GOT3 (cell line): ENCODE measurements around the gene ANKRD12.

ENCODE experiments used
- DNase-seq: peaks from one replicate; lab custom pipeline; 2025; ENCODE audit warnings: mixed read lengths; lab: John Stamatoyannopoulos, UW

The ANKRD12 gene

DNA sequence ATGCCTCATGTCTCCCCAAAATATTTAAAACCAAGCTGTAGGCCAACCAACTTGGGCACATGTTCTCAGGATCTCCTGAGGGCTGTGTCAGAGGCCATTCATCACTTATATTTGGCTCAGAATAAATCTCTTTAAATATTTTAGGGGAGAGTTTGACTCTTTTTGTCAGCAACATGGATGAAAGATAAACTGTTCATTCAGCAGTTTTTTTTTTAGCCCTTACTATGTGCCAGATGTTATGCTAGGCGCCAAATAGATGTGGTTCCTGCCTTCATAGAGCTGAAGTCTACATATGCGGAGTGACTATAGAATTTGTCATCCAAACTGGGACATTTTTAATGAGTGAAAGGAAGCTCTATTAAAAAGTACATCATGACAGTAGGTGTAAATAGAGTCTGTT lies 155.5 kb downstream of the ANKRD12 start:
- DNase-seq = no peak

DNA sequence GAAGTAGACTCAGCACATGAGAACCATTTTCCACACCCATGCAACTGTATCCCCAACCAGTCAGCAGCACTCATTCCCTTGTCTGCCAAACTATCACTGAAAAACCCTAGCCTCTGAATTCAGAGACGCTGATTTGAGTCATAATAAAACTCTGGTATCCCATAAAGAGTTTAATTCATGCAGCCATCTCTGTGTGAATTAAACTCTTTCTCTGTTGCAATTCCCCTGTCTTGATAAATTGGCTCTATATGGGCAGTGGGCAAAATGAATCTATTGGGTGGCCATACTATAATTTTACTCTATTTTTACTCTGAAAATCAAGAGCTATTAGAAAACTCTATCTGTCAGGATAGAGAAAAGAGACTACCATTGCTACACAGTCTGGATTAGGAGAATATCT lies 157.4 kb downstream of the ANKRD12 start:
- no peak for DNase-seq

DNA sequence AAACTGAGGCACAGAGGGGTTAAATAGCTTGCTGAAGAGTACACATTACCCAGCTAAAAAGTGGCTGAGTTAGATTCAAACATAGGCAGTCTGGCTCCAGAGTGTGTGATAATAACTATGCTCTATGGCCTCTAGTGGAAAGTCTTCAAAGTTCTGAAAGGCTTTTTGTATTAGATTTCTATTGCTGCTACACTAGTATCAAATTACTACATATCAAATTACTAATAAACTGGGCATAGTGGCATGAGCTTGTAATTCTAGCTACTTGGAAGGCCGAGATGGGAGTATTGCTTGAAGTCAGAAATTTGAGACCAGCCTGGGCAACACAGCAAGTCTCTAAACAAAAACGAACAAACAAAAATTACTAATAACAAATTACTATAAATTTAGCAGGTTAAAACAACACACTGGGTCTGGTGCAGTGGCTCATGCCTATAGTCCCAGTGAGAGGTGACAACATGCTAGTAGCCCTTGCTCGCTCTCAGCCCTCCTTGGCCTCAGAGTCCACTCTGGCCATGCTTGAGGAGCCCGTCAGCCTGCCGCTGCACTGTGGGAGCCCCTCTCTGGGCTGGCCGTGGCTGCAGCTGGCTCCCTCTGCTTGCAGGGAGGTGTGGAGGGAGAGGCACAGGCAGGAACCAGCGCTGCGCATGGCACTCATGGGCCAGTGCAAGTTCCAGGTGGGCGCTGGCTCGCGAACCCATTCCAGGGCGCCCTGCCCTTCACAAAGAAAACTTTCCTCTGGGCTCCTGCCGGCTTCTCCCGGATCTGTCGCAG lies 159.8 kb downstream of the ANKRD12 start:
- no peak for DNase-seq

DNA sequence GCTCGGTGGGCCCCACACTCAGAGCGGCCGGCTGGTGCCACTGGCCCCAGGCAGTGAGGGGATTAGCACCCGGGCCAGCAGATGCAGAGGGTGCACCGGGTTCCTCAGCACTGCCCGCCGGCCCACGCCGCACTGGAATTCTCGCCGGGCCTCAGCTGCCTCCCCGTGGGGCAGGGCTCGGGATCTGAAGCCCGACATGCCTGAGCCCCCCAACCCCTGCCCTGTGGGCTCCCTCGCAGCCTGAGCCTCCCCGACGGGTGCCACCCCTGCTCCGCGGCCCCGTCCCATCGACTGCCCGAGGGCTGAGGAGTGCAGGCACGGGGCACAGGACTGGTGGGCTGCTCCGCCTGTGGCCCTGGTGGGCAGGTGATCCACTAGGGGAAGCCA lies 160.4 kb downstream of the ANKRD12 start:
- no peak for DNase-seq

DNA sequence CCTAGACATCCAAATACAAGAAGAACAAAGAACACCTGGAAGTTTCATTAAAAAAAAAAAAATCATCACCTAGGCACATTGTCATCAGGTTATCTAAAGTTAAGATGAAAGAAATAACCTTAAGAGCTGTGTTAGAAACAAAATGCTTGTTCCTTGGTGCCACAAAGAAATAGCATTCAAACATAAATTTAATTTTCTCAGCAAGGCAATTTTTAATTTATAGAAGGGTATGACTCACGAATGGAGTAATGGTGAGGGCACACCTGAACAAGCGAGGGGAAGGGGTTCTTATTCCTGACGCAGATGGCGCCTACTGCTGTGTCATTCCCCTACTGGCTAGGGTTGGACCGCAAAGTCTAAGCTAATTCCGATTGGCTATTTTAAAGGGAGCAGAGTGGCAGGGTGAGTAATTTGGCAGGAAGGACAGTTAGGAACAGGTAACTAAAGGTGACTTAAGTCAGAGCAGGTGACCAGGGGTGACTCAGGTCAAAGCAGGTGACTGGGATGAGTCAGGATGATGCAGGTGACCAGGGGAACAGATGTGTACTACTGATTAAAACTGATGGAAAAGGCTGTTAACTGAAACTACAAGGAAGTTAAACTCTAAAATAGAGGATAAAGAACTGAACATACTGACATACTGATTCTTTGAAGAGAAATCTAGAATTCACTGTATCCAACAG lies 167.9 kb downstream of the ANKRD12 start:
- DNase-seq = no peak

DNA sequence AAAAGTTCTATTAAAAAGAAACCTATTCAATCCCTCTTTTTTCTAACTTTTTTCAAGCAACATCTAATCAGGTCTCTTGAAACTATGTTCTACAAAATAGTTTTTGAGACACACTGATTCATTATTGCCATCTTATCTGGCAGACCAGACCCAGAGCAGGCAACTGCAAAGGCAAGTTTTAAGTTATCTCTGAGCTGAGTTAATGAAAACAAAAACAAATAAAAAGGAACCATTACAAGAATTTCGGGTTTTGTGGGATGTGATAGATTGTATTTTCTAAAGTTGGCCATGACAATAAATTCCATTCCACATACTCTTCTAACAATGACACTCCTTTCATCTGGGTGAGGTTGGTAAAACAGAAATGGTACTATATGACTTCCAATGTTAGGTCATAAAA lies 182.8 kb downstream of the ANKRD12 start:
- DNase-seq = no peak

DNA sequence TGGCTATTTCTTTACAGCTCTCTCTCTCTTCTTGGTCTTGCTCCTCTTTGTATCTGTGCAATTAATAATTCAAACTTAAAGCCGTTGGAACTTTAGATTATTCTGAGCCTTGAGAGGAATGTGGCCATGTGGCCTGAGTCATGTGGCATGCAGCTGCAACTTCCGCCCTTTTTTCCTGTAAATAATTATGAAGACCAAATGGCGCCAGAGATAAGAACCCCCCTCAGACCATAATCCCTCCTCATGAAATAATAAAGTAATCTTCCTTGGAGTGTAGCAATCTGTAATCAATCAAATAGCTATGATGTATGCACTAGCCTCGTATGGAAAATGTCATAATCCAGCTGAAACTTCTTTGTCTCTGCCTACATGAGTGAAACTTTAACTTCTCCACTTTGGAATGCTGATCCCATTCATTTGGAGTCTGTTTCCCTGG lies 184.5 kb downstream of the ANKRD12 start:
- DNase-seq = no peak

DNA sequence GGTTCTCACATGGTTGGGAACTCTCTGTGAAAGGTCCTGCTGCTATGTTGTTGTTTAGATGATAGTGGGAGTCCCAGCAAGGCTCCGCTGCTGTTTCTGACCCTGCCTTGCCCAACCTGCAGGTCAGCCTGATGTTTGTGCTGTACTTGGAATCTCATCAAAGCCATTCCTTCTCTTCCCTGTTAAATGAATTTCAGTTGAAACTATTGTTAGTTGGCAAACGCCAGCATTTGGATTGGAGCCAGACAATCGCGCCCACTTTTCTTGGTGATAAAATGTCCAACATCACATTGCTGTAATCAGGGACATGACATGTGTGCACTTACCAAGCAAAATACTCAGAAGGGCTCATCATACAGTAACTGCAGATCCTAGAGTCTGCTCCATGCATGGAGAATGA lies 185.2 kb downstream of the ANKRD12 start:
- no peak for DNase-seq

DNA sequence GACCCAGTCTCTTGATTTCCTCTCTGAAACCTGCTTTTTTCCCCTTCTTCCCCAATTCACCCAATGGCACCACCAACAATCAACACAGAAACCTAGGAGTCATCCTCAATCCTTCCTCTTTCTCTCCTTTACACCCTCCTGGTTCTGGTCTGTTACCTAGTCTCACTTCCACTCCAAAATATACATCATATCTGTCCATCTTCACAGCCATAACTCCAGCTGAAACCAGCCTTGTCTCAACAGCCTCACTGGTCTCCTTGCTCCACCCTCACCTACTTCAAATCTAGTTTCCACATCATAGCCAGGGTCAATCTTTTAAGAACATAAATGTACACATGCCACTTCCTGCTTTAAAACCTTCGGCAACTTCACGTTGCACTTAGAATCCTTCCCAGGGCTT lies 186.2 kb downstream of the ANKRD12 start:
- no peak for DNase-seq

DNA sequence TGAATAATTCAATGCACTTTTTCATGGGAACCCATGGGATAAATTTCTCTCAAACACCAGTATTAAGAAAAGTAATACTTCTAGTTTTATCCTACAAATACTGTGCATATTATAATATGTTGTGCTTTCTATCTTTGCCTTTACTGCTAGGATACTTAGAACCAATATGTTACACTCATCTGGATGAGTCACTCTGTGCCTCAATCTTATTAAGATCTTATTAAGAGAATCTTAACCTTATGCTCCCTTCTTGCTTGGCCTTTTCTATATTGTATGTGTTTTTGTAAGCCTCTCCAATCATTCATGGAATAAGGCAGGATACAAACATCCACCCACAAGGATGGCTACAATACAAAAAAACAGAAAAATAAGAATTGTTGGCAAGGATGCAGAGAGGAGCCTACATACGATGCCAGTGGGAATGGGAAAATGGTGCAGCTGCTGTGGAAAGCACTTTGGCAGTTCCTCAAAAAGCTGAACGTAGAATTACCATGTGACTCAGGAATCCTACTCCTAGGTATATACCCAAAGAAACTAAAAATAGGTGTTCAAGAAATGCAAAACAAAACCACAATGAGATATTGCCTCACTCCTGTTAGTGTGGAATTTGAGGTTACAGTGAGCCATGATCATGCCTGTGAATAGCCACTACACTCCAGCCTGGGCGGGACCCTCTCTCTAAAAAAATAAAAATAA lies 187.3 kb downstream of the ANKRD12 start:
- no peak for DNase-seq

DNA sequence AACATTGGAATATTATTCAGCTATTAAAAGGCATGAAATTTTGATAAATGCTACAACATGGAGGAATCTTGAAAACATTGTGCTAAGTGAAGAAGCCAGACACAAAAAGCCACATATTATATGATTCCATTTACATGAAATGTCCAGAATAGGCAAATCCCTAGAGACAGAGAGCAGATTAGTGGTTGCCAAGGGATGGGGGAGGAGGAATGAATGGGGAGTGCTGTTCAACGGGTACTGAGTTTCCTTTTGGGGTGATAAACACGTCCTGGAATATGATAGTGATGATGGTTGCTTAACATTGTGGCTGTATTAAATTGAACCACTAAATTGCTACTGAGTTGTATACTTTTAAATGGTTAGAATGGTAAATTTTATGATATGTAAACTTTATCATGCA lies 189.1 kb downstream of the ANKRD12 start:
- DNase-seq = no peak

DNA sequence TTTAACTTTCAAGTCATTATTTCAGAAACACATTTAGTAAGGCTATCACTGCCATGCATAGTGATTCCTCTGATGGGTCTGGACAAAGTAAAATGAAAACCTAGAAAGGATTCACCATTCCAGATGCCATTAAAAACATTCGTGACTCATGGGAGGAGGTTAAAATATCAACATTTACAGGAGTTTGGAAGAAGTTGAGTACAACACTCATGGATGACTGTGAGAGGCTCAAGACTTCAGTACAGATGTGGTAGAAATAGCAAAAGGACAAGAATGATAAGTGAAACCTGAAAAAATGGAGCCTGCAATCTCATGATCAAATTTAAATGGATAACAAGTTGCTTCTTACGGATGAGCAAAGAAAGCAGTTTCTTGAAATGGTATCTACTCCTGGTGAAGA lies 192.2 kb downstream of the ANKRD12 start:
- no peak for DNase-seq

DNA sequence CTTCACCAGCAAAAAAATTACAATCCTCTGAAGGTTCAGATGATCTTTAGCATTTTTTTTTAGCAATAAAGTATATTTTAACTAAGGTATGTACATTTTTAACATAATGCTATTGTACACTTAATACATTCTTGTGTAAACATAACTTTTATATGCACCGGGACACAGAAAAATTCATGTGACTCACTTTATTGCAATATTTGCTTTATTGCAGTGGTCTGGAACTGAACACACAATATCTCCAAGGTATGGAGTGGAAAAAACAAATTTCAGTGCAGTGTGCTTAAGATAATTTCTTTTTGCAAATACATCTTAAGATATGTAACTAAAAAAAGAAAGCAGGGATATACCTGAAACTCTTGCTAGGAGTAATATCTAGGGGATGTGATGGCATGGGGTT lies 192.9 kb downstream of the ANKRD12 start:
- DNase-seq = no peak

DNA sequence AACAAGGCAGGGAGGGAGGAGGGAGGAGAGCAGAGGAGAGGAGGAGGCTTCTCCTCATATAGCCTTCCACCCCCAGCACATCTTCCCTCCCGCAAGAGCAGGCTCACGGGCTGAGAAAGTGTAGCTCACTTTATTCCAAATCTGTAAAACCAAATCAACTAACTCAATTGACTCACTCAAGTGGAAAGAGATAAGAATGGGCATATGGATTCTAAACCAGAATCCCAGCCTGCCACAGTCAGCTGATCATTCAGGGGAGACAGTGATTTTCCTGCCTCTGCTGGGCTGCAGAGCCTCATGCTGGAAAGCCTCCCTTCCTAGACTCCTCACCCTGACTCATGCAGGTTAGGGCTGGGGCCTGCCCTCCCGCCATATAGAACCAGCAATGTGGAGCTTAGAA lies 193.8 kb downstream of the ANKRD12 start:
- no peak for DNase-seq

DNA sequence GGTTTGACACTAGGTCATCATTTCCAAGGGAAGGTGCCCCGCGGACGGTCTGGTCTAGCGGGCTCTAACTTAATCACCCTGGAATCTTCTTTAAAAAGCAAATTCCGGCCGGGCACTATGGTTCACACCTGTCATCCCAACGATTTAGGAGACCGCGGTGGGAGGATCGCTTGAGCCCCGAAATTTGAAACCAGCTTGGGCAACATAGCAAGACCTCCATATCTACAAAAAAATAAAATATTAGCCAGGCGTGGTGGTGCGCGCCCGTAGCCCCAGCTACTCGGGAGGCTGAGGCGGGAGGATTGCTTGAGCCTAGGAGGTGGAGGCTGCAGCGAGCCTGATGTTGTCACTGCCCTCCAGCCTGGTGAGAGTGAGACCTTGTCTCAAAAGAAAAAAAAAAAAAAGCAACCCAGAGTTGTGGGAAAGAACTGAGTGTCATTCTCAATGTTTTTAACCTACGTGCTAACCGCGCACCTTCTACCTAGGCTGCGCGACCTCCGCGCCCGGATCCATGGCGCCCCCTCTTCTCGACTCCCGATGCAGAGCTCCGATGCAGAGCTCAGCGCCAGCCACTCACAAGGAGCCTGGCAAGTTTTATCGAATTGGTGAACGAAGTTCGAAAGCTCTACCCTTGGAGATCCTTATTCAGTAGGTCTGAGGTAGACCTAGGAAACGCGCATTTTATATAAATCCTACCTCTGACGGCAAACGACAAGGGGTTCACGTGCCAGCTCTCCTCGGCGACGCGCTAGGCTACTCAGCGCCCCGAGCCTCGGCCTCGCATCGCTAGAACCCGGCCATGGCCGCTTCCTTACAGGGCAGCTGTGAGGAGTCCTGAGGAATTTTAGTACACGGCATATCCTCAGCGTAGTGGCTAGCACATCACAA lies 197.1 kb downstream of the ANKRD12 start:
- DNase-seq = no peak

DNA sequence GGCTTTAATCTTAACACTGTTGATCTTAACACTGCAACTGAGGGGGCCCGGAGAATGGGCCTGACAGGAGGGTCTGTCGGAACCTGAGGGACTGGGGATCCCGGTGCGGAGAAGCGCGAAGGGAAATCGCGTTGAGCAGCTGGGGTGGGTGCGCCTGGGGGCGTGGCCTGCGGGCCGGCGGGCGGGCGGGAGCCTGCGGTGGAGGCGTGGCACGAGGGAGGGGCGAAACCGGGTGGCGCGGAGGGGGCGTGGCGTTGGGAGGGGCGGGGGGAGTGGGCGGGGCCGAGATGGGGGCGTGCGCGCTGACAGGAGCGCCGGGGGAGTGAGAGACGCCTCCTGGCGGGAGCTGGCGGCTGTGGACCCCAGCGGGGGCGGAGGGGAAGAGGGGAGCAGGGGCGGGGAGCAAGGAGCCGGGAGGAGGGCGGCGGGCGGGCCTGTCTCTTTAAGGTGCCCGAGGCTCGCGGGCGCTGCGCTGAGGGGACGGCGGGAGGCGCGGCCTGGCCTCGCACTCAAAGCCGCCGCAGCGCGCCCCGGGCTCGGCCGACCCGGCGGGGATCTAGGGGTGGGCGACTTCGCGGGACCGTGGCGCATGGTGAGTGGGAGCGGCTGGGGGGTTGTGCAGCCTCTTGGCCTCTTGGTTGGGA lies 197.9 kb downstream of the ANKRD12 start, which contains the start of gene TWSG1:
TSS of gene TWSG1 (plus strand) at position 445 of the 644 bp plus-strand sequence. CDS start 2,457 bp downstream, outside the sequence.
- peak; percentile 58 for DNase-seq

DNA sequence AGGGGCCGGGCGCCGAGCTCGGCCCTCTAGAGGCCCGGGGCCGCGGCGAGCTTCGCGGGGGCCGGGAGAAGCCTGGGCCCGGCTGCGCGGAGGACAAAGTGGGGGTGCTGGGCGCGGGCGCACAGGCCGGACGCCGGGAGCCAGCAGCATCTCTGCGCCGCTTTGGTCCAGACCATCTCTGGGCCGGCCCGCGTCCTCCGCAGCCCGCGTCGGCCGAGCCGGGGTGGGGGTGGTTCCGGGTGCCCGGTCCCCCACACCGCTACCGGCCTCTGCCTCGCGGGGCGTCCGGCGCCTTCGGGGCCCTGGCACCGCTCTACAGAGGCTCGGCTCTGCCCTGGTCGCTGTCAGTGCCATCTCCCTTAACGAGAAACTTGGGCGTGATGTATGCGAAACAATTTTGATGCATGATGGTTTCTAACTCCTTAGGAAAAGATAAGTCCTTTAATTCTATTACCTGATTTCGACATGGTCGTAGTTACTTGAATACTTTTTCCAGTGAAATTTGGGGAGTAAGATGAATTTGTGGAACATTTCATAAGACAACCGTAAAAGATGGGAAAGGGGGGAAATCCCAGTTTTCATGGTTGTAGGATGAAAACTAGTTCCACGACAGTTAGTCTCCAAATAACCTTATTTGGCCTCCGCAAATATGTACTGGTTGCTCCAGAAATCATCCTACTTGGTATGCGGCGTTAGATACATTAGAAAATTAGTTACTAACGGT lies 198.6 kb downstream of the ANKRD12 start:
- DNase-seq = peak; percentile 16
